ENCODE measurements around the gene MCOLN1.
A peak's percentile ranks its signal among the peaks of the same experiment; 100 is the strongest.

The MCOLN1 gene
- total RNA-seq, result 23.5 to 103 (median 52.6) reads per million in 18 experiments

DNA sequence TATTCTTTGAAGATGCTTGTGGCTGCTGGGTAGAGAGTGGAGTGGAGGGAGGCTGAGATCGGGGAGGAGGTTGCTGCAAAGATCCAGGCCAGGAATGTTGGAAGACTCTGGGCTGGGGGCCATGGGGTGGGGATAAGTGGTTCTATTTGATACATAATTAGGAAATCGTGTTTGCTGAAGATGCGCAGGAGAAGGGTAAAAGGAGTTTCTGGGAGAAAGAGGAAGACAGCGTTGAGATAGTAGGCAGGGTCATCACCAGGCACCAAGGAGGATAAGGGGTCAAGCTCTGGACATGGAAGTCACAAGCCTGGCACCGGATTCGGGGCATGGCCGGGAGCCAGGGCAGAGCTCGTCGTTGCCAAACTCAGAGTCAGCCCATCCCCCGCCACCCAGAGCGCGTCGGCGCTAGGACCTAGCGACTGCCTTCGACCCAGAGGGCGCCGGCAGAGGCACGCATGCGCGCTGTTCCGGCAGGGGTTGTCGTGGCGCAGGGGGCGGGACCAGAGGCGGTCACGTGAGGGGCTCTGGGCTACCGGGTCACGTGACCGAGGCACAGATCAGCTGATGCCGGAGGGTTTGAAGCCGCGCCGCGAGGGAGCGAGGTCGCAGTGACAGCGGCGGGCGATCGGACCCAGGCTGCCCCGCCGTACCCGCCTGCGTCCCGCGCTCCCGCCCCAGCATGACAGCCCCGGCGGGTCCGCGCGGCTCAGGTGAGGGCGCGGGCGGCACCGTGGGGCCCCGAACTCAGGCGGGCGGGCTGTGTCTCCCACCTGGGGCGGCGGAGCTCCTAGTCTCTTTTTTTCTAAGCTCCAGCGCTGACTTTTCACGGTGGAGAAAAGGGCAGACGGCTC, at the start of gene MCOLN1:
Gene MCOLN1 (plus strand): TSS at position 553 of the 851 bp plus-strand sequence. CDS start 127 bp downstream, at position 680.
- peak; percentile 99 for DNase-seq

DNA sequence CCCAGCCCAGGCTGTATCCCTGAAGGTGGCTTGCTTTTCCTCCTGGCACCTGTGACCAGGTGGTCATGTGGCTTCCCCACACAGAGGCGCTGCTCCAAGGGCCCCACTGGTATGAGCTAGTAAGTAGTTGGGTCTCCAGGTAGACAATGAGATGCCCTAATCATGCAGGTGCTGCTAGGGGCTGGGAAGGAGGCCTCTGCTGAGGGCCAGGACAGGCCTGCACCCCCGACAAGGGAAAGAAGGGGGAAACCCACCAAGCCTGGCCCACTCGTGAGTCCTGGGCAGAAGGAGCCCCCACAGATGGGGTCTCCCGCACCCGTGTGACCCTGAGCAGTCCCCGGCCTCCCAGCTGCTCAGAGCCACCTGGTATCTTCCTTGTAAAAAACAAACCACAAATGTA, 46.8 kb upstream of the MCOLN1 start:
- no peak for DNase-seq

DNA sequence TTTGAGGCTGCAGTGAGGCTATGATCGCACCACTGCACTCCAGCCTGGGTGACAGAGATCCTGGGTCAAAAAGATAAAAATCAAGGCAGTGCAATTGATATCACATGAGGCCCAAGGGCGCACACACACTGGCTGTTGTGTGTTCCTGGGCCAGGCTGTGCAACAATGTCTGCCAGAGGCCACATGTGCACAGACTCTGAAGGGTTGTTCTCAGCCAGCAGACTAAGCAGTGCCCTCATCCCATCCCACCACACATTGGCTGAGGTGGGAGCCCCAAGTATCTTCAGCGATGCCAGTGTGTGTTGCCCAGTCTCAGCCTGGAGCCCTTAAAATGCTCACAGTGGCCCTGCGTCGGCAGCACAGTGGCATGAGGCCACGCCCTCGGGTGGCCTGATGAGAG, 46.2 kb upstream of the MCOLN1 start:
- DNase-seq, result no peak

- no peak for DNase-seq
Observed at GRCh38 chr19:7476777-7477494, 45.5 kb upstream of the MCOLN1 start.

GRCh38 chr19:7477758-7478157, 44.7 kb upstream of the MCOLN1 start:
- DNase-seq, result no peak

DNA sequence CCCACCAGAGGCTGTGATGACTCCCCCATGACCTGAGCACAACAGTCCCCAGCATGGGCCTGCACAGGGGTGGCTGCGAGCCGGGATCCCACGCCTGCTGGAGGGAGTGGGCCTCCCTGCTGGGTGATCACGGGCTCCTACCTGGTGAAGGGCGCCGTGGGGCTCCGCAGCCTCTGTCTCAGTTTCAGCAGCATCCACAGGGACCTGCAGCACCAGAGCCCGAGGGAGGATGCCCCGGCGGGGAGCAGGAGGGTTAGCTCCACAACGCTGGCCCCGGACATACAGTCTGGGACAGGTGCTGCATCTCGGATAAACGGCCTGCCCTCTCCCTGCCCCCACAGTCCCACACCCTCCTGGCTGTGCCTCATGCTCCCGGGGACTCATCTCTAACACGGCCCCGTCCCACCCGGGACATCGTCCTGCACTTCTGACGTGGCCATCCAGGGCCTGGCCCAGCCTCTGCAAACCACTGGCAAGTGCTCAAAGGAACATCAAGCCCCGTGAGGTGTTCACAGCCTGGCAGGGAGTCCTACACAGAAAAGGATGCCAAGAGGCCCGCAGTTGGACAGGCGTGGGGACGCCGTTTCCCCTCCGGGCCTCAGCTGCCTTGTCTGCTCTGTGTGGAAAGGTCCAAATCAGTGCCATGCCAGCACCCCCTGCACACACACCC, 44.1 kb upstream of the MCOLN1 start:
- DNase-seq, result no peak

- no peak for DNase-seq
Observed at GRCh38 chr19:7478843-7479227, 43.6 kb upstream of the MCOLN1 start.

- DNase-seq, result no peak
Observed at GRCh38 chr19:7480222-7480969, 42.0 kb upstream of the MCOLN1 start.

DNA sequence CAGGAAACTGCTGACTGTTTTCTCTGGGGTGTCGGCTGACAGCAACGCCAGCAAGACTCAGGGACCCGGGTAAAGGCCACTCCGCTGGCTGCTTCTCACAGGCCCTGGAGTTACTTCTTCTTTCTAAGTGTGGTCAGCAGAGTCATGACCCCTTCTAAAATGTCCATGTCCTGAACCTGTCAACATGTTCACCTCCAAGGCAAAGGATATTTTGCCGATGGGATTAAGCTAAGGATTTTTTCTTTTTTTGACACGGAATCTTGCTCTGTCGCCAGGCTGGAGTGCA, 41.5 kb upstream of the MCOLN1 start:
- peak; percentile 77 to 78 for DNase-seq

- DNase-seq, result no peak
Observed at GRCh38 chr19:7482584-7483439, 39.6 kb upstream of the MCOLN1 start.

DNA sequence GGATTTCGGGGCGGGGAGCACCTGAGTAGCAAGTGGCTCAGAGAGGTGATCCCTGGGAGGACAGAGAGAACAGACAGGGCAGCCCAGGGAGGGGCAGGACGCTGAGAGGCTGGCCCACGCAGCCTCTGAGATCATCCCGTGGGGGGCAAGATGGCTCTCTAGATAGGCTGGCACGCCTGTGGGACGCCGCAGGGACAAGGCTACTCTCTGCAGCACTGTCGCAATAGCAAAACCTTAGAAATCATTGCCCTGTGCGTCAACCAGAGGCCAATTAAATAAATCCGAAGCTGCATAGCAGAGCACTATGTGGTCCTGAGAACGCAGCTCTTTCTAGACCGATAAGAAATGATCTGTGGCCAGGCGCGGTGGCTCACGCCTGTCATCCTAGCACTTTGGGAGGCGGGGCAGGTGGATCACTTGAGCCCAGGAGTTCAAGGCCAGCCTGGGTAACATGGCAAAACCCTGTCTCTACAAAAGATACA, 38.7 kb upstream of the MCOLN1 start:
- no peak for DNase-seq

GRCh38 chr19:7486923-7487322, 35.5 kb upstream of the MCOLN1 start:
- no peak for DNase-seq

DNA sequence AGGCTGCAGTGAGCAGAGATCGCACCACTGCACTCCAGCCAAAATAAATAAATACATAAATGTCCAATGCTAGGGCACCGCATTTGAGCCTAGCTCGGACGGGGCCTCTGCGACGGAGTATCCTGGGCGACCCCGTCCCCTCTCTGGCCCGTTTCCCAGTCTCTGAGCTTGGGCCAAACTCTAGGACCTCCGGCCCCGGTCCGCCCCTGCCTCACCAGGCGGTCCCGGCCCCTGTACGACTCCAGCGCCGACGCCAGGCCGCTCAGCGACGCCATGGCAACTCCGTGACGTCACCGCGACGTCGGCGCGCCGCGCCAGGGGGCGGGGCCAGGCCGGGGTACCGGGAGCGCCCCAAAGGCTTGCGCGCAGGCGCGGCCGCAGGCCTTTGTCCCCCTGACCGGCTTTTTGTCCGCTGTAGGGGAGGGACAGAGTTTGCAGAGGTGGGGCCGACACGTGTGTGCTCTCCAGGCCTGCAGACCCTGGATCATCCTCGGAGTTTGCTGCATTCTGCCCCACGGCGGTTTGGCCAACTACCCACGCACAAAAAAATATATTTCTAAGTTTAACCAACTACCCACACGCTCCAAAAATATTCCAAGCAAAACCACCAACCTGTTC, 33.6 kb upstream of the MCOLN1 start, which contains the start of gene PEX11G:
Gene PEX11G (minus strand): TSS at position 300 of the 618 bp plus-strand sequence. CDS start 25 bp downstream, at position 275.
- peak; percentile 84 to 91 for DNase-seq

DNA sequence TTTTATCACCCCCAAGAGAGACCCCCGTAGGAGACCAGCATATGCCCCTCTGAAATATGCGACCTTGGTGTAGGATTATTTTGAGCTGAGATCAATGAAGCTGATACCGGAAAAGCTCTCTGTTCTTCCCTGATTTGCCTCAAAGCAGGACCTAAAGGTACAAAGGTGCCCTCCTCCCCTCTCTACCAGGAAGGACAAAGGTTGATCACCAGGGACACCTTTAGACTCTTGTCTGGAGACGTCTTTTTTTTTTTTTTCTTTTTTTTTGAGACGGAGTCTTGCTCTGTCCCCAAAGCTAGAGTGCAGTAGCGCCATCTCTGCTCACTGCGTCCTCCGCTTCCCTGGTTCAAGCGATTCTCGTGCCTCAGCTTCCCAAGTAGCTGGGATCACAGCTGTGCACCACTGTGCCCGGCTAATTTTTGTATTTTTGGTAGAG, 32.8 kb upstream of the MCOLN1 start:
- no peak for DNase-seq

DNA sequence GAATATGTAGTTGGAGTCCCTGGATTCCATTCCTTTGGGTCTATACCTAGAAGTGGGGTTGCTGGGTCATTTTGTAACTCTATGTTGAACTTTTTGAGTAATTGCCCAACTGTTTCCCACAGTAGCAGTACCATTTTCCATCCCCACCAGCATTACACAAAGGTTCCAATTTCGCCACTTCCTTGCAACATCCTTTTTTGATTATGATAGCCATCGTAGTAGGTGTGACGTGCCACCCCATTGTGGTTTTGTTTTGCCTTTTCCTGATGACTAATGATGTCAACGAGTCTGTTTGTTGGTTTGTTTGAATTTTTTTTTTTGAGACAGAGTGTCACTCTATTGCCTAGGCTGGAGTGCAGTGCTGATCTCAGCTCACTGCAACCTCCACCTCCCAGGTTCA, 30.3 kb upstream of the MCOLN1 start:
- peak; percentile 93 to 98 for DNase-seq

DNA sequence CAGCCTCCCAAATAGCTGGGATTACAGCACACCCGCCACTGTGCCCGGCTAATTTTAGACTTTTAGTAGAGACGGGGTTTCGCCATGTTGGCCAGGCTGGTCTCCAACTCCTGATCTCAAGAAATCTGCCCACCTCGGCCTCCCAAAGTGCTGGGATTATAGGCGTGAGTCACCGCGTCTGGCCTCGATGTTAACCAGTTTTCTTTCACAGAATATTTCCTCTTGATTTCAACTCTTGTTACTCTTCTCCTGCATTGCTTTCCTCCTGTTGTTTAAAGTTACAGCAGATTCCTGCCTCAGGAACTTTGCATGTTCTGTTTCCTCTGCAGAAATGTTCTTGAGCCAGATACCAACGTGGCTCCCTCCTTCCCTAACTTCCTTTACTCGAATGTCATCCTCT, 29.9 kb upstream of the MCOLN1 start:
- no peak for DNase-seq

DNA sequence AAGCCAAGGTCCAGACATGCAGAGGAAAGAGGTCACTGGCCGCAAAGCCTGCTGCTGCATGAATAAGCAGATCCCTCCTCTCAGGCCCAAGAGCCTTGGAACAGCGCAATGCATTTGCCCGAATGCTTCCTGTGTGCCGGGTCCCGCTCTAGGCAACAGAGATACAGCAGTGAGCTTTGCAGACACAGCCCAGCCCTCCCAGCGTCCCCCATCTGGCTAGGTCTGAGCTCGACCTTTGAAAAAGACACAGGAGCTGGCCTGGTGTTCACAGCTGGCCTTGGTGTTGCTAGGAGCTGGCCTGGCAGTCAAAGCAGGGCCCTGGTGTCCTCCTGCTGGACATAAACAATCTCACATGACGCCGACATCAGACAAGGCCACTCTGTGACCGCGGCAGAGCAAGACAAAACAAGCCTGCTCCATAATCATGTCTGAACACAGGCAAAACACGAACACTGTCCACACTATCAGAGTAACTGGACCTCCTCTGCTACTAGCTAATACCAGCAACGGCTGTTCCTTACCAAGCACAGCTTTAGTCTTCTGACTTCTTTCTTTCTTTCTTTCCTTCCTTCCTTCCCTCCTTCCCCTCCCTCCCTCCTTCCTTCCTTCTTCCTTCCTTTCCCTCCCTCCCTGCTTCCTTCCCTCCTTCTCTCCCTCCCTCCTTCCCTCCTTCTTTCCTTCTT, 27.9 kb upstream of the MCOLN1 start:
- peak in 1 of 2 donors; percentile 16 for DNase-seq

- DNase-seq, result peak; percentile 26 to 41
Observed at GRCh38 chr19:7497292-7497691, 25.1 kb upstream of the MCOLN1 start.

GRCh38 chr19:7500811-7501450, 21.5 kb upstream of the MCOLN1 start:
- DNase-seq, result peak; percentile 41 to 62

DNA sequence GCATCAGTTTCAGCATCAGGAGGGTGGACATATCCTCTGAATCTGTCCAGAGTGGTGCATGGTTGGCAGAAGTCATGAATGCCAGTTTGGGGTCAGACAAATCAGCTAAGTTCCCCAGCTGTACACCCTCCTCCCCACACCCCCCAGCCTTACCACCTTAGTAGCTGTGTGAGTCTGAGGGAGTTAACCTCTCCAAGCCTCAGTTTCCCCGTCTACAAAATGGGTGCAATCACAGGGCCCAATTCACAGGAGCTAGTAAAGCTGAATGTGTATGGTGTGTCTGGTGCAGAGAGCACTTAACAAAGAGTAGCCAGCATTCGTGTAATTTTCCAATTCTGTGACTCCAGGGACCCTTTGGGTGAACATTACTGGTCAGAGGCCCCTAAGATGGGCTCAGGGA, 19.9 kb upstream of the MCOLN1 start:
- no peak for DNase-seq

Data from inflammatory macrophage (primary cell).